Measurements from ENCODE around the gene APOBEC3A. TPM values are rescaled to one million over a fixed set of nuclear protein-coding genes. Genes with fewer than 3 reads are reported as not detected.

APOBEC3A gene
- total RNA-seq, 1 experiment from 2014 or later: not detected

DNA sequence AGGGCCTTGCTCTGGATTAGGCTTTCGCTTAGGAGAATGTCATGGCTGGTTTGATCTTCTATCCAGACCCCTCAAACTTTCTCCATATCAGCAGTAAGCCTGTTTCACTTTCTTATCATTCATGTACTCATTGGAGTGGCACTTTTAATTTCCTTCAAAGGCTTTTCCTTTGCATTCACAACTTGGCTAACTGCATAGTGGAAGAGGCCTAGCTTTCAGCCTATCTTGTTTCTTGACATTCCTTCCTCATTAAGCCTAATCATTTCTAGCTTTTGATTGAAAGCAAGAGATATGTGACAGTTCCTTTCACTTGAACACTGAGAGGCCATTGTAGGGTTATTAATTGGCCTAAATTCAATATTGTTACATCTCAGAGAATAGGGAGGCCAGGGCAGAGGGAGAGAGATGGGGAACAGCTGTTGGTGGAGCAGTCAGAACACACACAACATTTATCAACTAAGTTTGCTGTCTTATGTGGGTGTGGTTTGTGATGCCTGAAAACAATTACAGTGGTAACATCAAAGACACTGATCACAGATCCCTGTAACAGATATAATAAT, 37.7 kb upstream of the APOBEC3A start:
- no peaks in the 10 kb centered on the region for H3K36me3 Mint-ChIP-seq
- peaks cover 18% of the 10 kb centered on the region for H3K27me3 Mint-ChIP-seq (ENCODE audit: low read depth)
- TF ChIP-seq HMGA2 (CRISPR knock-in tag; IDR thresholded peaks at IDR 0.05): no peak
- no peak for TF ChIP-seq ZNF396 (CRISPR knock-in tag; IDR thresholded peaks at IDR 0.05; ENCODE audit: borderline replicate concordance)
- TF ChIP-seq, protein P1, sequence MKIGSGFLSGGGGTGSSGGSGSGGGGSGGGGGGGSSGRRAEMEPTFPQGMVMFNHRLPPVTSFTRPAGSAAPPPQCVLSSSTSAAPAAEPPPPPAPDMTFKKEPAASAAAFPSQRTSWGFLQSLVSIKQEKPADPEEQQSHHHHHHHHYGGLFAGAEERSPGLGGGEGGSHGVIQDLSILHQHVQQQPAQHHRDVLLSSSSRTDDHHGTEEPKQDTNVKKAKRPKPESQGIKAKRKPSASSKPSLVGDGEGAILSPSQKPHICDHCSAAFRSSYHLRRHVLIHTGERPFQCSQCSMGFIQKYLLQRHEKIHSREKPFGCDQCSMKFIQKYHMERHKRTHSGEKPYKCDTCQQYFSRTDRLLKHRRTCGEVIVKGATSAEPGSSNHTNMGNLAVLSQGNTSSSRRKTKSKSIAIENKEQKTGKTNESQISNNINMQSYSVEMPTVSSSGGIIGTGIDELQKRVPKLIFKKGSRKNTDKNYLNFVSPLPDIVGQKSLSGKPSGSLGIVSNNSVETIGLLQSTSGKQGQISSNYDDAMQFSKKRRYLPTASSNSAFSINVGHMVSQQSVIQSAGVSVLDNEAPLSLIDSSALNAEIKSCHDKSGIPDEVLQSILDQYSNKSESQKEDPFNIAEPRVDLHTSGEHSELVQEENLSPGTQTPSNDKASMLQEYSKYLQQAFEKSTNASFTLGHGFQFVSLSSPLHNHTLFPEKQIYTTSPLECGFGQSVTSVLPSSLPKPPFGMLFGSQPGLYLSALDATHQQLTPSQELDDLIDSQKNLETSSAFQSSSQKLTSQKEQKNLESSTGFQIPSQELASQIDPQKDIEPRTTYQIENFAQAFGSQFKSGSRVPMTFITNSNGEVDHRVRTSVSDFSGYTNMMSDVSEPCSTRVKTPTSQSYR (CRISPR knock-in tag; IDR thresholded peaks at IDR 0.05): no peak
- TF ChIP-seq, protein P2, sequence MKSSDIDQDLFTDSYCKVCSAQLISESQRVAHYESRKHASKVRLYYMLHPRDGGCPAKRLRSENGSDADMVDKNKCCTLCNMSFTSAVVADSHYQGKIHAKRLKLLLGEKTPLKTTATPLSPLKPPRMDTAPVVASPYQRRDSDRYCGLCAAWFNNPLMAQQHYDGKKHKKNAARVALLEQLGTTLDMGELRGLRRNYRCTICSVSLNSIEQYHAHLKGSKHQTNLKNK (CRISPR knock-in tag; IDR thresholded peaks at IDR 0.05): no peak
- TF ChIP-seq, protein P3, sequence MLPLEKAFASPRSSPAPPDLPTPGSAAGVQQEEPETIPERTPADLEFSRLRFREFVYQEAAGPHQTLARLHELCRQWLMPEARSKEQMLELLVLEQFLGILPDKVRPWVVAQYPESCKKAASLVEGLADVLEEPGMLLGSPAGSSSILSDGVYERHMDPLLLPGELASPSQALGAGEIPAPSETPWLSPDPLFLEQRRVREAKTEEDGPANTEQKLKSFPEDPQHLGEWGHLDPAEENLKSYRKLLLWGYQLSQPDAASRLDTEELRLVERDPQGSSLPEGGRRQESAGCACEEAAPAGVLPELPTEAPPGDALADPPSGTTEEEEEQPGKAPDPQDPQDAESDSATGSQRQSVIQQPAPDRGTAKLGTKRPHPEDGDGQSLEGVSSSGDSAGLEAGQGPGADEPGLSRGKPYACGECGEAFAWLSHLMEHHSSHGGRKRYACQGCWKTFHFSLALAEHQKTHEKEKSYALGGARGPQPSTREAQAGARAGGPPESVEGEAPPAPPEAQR (CRISPR knock-in tag; IDR thresholded peaks at IDR 0.05): no peak
- TF ChIP-seq, protein P4, sequence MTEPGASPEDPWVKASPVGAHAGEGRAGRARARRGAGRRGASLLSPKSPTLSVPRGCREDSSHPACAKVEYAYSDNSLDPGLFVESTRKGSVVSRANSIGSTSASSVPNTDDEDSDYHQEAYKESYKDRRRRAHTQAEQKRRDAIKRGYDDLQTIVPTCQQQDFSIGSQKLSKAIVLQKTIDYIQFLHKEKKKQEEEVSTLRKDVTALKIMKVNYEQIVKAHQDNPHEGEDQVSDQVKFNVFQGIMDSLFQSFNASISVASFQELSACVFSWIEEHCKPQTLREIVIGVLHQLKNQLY (CRISPR knock-in tag; IDR thresholded peaks at IDR 0.05): no peak
- TF ChIP-seq, protein P5, sequence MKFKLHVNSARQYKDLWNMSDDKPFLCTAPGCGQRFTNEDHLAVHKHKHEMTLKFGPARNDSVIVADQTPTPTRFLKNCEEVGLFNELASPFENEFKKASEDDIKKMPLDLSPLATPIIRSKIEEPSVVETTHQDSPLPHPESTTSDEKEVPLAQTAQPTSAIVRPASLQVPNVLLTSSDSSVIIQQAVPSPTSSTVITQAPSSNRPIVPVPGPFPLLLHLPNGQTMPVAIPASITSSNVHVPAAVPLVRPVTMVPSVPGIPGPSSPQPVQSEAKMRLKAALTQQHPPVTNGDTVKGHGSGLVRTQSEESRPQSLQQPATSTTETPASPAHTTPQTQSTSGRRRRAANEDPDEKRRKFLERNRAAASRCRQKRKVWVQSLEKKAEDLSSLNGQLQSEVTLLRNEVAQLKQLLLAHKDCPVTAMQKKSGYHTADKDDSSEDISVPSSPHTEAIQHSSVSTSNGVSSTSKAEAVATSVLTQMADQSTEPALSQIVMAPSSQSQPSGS (CRISPR knock-in tag; IDR thresholded peaks at IDR 0.05; ENCODE audit: borderline replicate concordance, low read depth): no peak
- TF ChIP-seq, protein P6, sequence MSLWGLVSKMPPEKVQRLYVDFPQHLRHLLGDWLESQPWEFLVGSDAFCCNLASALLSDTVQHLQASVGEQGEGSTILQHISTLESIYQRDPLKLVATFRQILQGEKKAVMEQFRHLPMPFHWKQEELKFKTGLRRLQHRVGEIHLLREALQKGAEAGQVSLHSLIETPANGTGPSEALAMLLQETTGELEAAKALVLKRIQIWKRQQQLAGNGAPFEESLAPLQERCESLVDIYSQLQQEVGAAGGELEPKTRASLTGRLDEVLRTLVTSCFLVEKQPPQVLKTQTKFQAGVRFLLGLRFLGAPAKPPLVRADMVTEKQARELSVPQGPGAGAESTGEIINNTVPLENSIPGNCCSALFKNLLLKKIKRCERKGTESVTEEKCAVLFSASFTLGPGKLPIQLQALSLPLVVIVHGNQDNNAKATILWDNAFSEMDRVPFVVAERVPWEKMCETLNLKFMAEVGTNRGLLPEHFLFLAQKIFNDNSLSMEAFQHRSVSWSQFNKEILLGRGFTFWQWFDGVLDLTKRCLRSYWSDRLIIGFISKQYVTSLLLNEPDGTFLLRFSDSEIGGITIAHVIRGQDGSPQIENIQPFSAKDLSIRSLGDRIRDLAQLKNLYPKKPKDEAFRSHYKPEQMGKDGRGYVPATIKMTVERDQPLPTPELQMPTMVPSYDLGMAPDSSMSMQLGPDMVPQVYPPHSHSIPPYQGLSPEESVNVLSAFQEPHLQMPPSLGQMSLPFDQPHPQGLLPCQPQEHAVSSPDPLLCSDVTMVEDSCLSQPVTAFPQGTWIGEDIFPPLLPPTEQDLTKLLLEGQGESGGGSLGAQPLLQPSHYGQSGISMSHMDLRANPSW (CRISPR knock-in tag; conservative IDR thresholded peaks at IDR 0.05; ENCODE audit: low read depth): no peak
- TF ChIP-seq TP53 (CRISPR knock-in tag; IDR thresholded peaks at IDR 0.05): no peak
- no peak for TF ChIP-seq ZNF317 (CRISPR knock-in tag; IDR thresholded peaks at IDR 0.05; ENCODE audit: borderline replicate concordance, low read depth)
- no peak for TF ChIP-seq TEAD1 (CRISPR knock-in tag; IDR thresholded peaks at IDR 0.05)
- TF ChIP-seq, protein P7, sequence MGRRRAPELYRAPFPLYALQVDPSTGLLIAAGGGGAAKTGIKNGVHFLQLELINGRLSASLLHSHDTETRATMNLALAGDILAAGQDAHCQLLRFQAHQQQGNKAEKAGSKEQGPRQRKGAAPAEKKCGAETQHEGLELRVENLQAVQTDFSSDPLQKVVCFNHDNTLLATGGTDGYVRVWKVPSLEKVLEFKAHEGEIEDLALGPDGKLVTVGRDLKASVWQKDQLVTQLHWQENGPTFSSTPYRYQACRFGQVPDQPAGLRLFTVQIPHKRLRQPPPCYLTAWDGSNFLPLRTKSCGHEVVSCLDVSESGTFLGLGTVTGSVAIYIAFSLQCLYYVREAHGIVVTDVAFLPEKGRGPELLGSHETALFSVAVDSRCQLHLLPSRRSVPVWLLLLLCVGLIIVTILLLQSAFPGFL (CRISPR knock-in tag; IDR thresholded peaks at IDR 0.05; ENCODE audit: borderline replicate concordance): no peak
- TF ChIP-seq, protein P8, sequence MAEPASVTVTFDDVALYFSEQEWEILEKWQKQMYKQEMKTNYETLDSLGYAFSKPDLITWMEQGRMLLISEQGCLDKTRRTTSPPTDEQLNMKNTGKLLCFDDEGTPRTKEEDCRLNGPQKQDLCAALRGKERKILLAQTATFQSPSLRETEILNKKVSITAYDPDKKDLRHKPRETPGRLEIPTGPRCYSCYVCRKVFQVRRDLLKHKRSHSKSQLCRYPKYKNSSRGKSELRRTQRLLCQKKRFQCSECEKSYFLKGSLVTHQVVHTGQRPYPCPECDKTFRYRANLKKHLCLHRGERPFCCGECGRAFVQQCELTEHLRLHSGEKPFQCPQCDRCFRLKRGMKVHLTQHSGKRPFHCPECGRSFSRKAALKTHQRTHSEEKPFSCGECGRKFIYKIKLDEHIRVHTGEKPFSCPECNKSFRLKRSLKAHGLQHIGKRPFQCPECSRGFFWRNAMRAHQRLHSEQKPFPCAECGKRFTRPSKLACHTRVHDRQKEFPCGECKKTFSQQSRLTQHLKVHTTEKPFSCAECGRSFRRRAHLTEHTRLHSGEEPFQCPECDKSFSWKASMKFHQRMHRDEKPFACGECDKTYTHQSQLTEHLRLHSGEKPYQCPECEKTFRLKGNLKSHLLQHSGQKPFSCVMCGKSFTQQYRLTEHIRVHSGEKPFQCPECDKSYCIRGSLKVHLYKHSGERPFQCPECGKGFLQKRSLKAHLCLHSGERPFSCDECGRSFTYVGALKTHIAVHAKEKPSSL (CRISPR knock-in tag; conservative IDR thresholded peaks at IDR 0.05): no peak
- TF ChIP-seq, protein P9, sequence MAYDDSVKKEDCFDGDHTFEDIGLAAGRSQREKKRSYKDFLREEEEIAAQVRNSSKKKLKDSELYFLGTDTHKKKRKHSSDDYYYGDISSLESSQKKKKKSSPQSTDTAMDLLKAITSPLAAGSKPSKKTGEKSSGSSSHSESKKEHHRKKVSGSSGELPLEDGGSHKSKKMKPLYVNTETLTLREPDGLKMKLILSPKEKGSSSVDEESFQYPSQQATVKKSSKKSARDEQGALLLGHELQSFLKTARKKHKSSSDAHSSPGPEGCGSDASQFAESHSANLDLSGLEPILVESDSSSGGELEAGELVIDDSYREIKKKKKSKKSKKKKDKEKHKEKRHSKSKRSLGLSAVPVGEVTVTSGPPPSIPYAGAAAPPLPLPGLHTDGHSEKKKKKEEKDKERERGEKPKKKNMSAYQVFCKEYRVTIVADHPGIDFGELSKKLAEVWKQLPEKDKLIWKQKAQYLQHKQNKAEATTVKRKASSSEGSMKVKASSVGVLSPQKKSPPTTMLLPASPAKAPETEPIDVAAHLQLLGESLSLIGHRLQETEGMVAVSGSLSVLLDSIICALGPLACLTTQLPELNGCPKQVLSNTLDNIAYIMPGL (CRISPR knock-in tag; IDR thresholded peaks at IDR 0.05): no peak
- TF ChIP-seq NFATC4 (CRISPR knock-in tag; IDR thresholded peaks at IDR 0.05): no peak
- TF ChIP-seq ETV6 (CRISPR knock-in tag; IDR thresholded peaks at IDR 0.05): no peak
- no peak for TF ChIP-seq GTF2I (CRISPR knock-in tag; conservative IDR thresholded peaks at IDR 0.05)
- TF ChIP-seq IRF2 (CRISPR knock-in tag; IDR thresholded peaks at IDR 0.05; ENCODE audit: borderline replicate concordance, low read depth): no peak
- ChIA-PET CTCF (interaction anchor here (1.4 to 1.9 kb wide), 2 partner anchors 8 to 49 kb away, joined by 3 to 8 read pairs; no protein-coding TSS in a partner anchor), POLR2A (no interaction called here)
- no peaks in the 10 kb centered on the region for H3K9me3 Mint-ChIP-seq
- ATAC-seq (no peak), DNase-seq (ENCODE audit: low spot score) (no peak)
- H3K4me3 Mint-ChIP-seq: no peak overlapping the region
- peaks cover 6% of the 10 kb centered on the region for H3K4me1 Mint-ChIP-seq
- H3K27ac Mint-ChIP-seq: no peak overlapping the region
